GM12878 (cell line): ENCODE measurements around the gene SPTAN1. TPM values are rescaled to one million over a fixed set of nuclear protein-coding genes. Genes with fewer than 3 reads are reported as not detected.
A peak's percentile ranks its signal among the peaks of the same experiment; 100 is the strongest.

Experiments used
- ATAC-seq: fragments of 200-7000 bp; cut with Tn5 transposase; 3 replicates; pipeline ENCODE4 v1.9.1; 2020; ENCODE audit warnings: mild to moderate bottlenecking, moderate library complexity
- BruUV-seq: library from RNA; stranded (reverse); fragments of 400-500 nt; replicated peaks from 2 replicates; lab custom pipeline; 2021; lab: Mats Ljungman, UMichigan
- CTCF ChIA-PET: fragments of 300-600 bp; sonication (Branson Sonifier 250); formaldehyde crosslinking; extraction: SDS; loops from one replicate; lab custom pipeline; 2021; ENCODE audit warnings: inconsistent platforms; lab: Yijun Ruan, JAX
- POLR2A ChIA-PET: fragments of 350-600 bp; formaldehyde crosslinking; extraction: SDS; loops from one replicate; lab custom pipeline; 2021; ENCODE audit warnings: inconsistent platforms; lab: Charles Lee
- RAD21 ChIA-PET: fragments of 300-600 bp; sonication (Branson Sonifier 250); formaldehyde crosslinking; loops from one replicate; lab custom pipeline; 2023; ENCODE audit warnings: antibody characterized with exemption; ENCODE audit not compliant: unreplicated experiment; lab: Charles Lee
- SMC1A ChIA-PET: fragments of 300-600 bp; sonication (Branson Sonifier 250); formaldehyde crosslinking; loops from one replicate; lab custom pipeline; 2023; ENCODE audit not compliant: unreplicated experiment, uncharacterized antibody; lab: Charles Lee
- DNase-seq: peaks from one replicate; pipeline ENCODE4 v3.0.0-alpha.2; 2011; ENCODE audit warnings: low read depth, low spot score
- FAIRE-seq: peaks from 3 replicates; lab custom pipeline; 2011; peaks lifted over from hg19 to GRCh38; lab: Jason Lieb, UNC
- H2AFZ ChIP-seq: 2 replicates; pipeline ENCODE4 v1.6.0; 2011; ENCODE audit warnings: low read depth, low read length, control low read depth; ENCODE audit not compliant: control insufficient read depth
- H3K27ac ChIP-seq: 2 replicates; pipeline ENCODE4 v1.5.1; 2011; ENCODE audit warnings: control low read depth; ENCODE audit not compliant: control insufficient read depth, insufficient read depth
- H3K27me3 ChIP-seq, 2 experiments: replicated peaks in 1 of 2; 2 replicates each; pipeline versions ENCODE4 v1.6.0 to v1.6.1; 2011; ENCODE audit warnings: low read length in 1 of 2; ENCODE audit not compliant: control insufficient read depth in 2 of 2, insufficient read depth in 2 of 2
- H3K36me3 ChIP-seq, 2 experiments: 2 replicates each; pipeline ENCODE4 v1.5.1; 2011; ENCODE audit warnings: low read length in 1 of 2; ENCODE audit not compliant: control insufficient read depth in 2 of 2, insufficient read depth in 2 of 2
- H3K4me1 ChIP-seq: 2 replicates; pipeline ENCODE4 v1.6.1; 2011; ENCODE audit warnings: mild to moderate bottlenecking, low read length, moderate library complexity, mixed read lengths; ENCODE audit not compliant: control insufficient read depth, insufficient read depth
- H3K4me2 ChIP-seq: 2 replicates; pipeline ENCODE4 v1.6.0; 2011; ENCODE audit warnings: control low read depth; ENCODE audit not compliant: control insufficient read depth, insufficient read depth
- H3K4me3 ChIP-seq: fragments of 200-600 bp; sonication (generic); 2 replicates; pipeline ENCODE4 v1.5.1; 2016
- H3K79me2 ChIP-seq: 2 replicates; pipeline ENCODE4 v1.6.0; 2011; ENCODE audit warnings: low read length; ENCODE audit not compliant: control insufficient read depth, insufficient read depth
- H3K9ac ChIP-seq: 2 replicates; pipeline ENCODE4 v1.8.0; 2011; ENCODE audit warnings: low read length, control low read depth, mixed read lengths; ENCODE audit not compliant: control insufficient read depth, insufficient read depth
- H3K9me3 ChIP-seq: replicated peaks from 3 replicates; pipeline ENCODE4 v1.5.1; 2011; ENCODE audit warnings: mild to moderate bottlenecking, low read length; ENCODE audit not compliant: control insufficient read depth, insufficient read depth
- H4K20me1 ChIP-seq: 2 replicates; pipeline ENCODE4 v1.6.0; 2011; ENCODE audit not compliant: control insufficient read depth, insufficient read depth
- BCL3 ChIP-seq: IDR thresholded peaks from 2 replicates; pipeline ENCODE4 v1.6.1; 2011; ENCODE audit warnings: borderline replicate concordance, low read depth, mild to moderate bottlenecking, moderate library complexity, low read length; ENCODE audit not compliant: insufficient read depth, poor library complexity, severe bottlenecking
- BCLAF1 ChIP-seq: fragments of 450-650 bp; IDR thresholded peaks from 2 replicates; pipeline ENCODE4 v1.6.1; 2017; ENCODE audit warnings: antibody characterized with exemption, mild to moderate bottlenecking, moderate library complexity
- CHD2 ChIP-seq: IDR thresholded peaks from 2 replicates; pipeline ENCODE4 v1.6.1; 2011; ENCODE audit warnings: low read depth, low read length, improper control_type of control experiment, borderline replicate concordance
- IKZF1 ChIP-seq: fragments of 450-650 bp; conservative IDR thresholded peaks from 2 replicates; pipeline ENCODE4 v1.6.1; 2017; ENCODE audit warnings: antibody characterized with exemption, mild to moderate bottlenecking
- IKZF2 ChIP-seq, 2 experiments: fragments of 450-650 bp; IDR thresholded peaks; 2 replicates each; pipeline ENCODE4 v1.6.1; 2017; ENCODE audit warnings: mild to moderate bottlenecking in 2 of 2, moderate library complexity in 2 of 2
- IRF3 ChIP-seq: fragments of 450-650 bp; IDR thresholded peaks from 2 replicates; pipeline ENCODE4 v1.6.1; 2014; ENCODE audit warnings: mild to moderate bottlenecking
- MLLT1 ChIP-seq: fragments of 450-650 bp; IDR thresholded peaks from 2 replicates; pipeline ENCODE4 v1.6.1; 2016; ENCODE audit warnings: mild to moderate bottlenecking
- NKRF ChIP-seq: fragments of 450-650 bp; conservative IDR thresholded peaks from 2 replicates; pipeline ENCODE4 v1.6.1; 2017; ENCODE audit warnings: mild to moderate bottlenecking, moderate library complexity
- RFX5 ChIP-seq: IDR thresholded peaks from 2 replicates; pipeline ENCODE4 v1.6.1; 2011; ENCODE audit warnings: low read depth, low read length, improper control_type of control experiment
- TCF12 ChIP-seq: IDR thresholded peaks from 2 replicates; pipeline ENCODE4 v1.6.1; 2011; ENCODE audit warnings: low read depth, mild to moderate bottlenecking, low read length
- YBX1 ChIP-seq: fragments of 450-650 bp; IDR thresholded peaks from 2 replicates; pipeline ENCODE4 v1.6.1; 2016; ENCODE audit warnings: antibody characterized with exemption
- ZBED1 ChIP-seq: IDR thresholded peaks from 2 replicates; pipeline ENCODE4 v1.6.1; 2016; ENCODE audit warnings: borderline replicate concordance
- WGBS: methylation state at CpG from one replicate; pipeline ENCODE4 v1.1.6; 2016; ENCODE audit warnings: low lambda C conversion rate; ENCODE audit not compliant: insufficient replicate concordance, insufficient coverage; ENCODE audit errors: missing lambda C conversion rate; 5-methylcytosine and 5-hydroxymethylcytosine counted together
- in situ Hi-C: fragments of 300-500 bp; cut with MboI; formaldehyde crosslinking; loops from 9 replicates; pipeline ENCODE4 v1.14.3; 2018; ENCODE audit warnings: mixed read lengths
- intact Hi-C: fragments of 100-400 bp; cut with micrococcal nuclease; formaldehyde crosslinking; loops from one replicate; pipeline ENCODE4 v1.14.2; 2022; ENCODE audit not compliant: unreplicated experiment
- polyA plus RNA-seq, 11 experiments: library from polyadenylated mRNA; depleted of rRNA in 4 of 11; unstranded in 6 of 11; stranded (reverse) in 5 of 11; fragments of >200 nt; fragmentation: Nextera tagmentation in 4 of 11; fragmentation: Illumina TruSeq in 1 of 11; extraction: Ambion mirVana in 4 of 11; extraction: Trizol in 1 of 11; gene quantifications; 1 replicate in 1 of 11; 2 replicates in 10 of 11; pipeline versions ENCODE4 v1.2.1 to v1.2.3, GENCODE V29; 2011 to 2016; ENCODE audit warnings: inconsistent platforms in 2 of 11, missing spikeins in 2 of 11, low read depth in 1 of 11
- total RNA-seq, 4 experiments: library from RNA; depleted of rRNA in 3 of 4; stranded (reverse); fragments of >200 nt in 3 of 4; fragmentation: Illumina TruSeq in 1 of 4; extraction: Trizol in 1 of 4; gene quantifications; 2 replicates each; pipeline versions ENCODE4 v1.2.1 to v1.2.3, GENCODE V29; 2013 to 2021

SPTAN1 gene
- total and polyA plus RNA-seq, 10 of the 15 experiments (the other 5 are each of a cell fraction or from before 2014, with no cell fraction given) = 18.7 to 156 (median 73.6) TPM

- no peak for TF ChIP-seq BCLAF1
- no peak for TF ChIP-seq CHD2
- TF ChIP-seq YBX1 = no peak
- TF ChIP-seq IKZF2 (IDR thresholded peaks at IDR 0.05) = no peak
- TF ChIP-seq MLLT1 = no peak
Observed at GRCh38 chr9:128548876-128549275, 3.5 kb upstream of the SPTAN1 start (continued).

- H4K20me1 ChIP-seq = no peaks in the 10 kb centered on the region
- BruUV-seq = no TSS peak
- no peaks in the 10 kb centered on the region for H3K36me3 ChIP-seq
- FAIRE-seq = no peak
- SMC1A ChIA-PET = interaction anchor here (0.6 to 4.5 kb wide), 10 partner anchors 8 to 131 kb away, joined by 3 to 20 read pairs (median 6); partner anchors contain the start of gene GLE1
- in situ Hi-C loops (no loop called here), intact Hi-C loops (loop anchor here (5.0 to 10.0 kb wide), 2 partner anchors 43 to 135 kb away; partner anchors contain the start of gene SET)
- H3K27me3 ChIP-seq = no peaks in the 10 kb centered on the region
- H3K27ac ChIP-seq = no peak overlapping the region
- no peak for DNase-seq
- peaks cover 22% of the 10 kb centered on the region for H3K79me2 ChIP-seq
- ATAC-seq = no peak
- RAD21 ChIA-PET = interaction anchor here (0.9 to 2.2 kb wide), 9 partner anchors 9 to 268 kb away, joined by 3 to 12 read pairs (median 5); partner anchors contain the start of genes ENDOG and GLE1
- H3K9ac ChIP-seq = no peak overlapping the region
- H3K9me3 ChIP-seq = no peaks in the 10 kb centered on the region
- WGBS = 26% methylated on average over 2 of the region's 2 CpGs
- H3K4me1 ChIP-seq = peaks cover 11% of the 10 kb centered on the region
- no peak overlapping the region for H3K4me3 ChIP-seq
- CTCF ChIA-PET = interaction anchor here (0.7 to 1.2 kb wide), 4 partner anchors 9 to 398 kb away, joined by 3 to 6 read pairs (median 4); no protein-coding TSS in a partner anchor
- POLR2A ChIA-PET = interaction anchor here (0.5 to 3.8 kb wide), 12 partner anchors 10 to 195 kb away, joined by 3 to 19 read pairs (median 6); partner anchors contain the start of genes DYNC2I2 and GLE1
- no peak overlapping the region for H2AFZ ChIP-seq
- H3K4me2 ChIP-seq = no peak overlapping the region
- TF ChIP-seq IRF3 (no peak), TCF12 (no peak), IKZF1 (peak; percentile 67), RFX5 (no peak), ZBED1 (no peak), BCL3 (no peak), NKRF (no peak)
Observed at GRCh38 chr9:128550226-128550625, 2.2 kb upstream of the SPTAN1 start.
